Spleen (tissue), 11 donors: Measurements from ENCODE around the gene GREB1. TPM values are rescaled to one million over a fixed set of nuclear protein-coding genes. Genes with fewer than 3 reads are reported as not detected.

Experiments used
- DNase-seq: peaks from one replicate; pipeline ENCODE4 v3.0.0-alpha.2; 2020
- H3K27ac ChIP-seq, 8 donors: fragments of 200-600 bp; sonication (generic) in 7 of 8; 1 replicate in 4 of 8; 2 replicates in 4 of 8; pipeline versions ENCODE4 v1.5.0 to v1.8.0; 2016 to 2021; ENCODE audit warnings: inconsistent platforms in 4 of 8, mild to moderate bottlenecking in 4 of 8, moderate library complexity in 1 of 8
- H3K27me3 ChIP-seq, 7 donors: fragments of 200-600 bp; sonication (generic) in 6 of 7; replicated peaks in 1 of 7; 1 replicate in 4 of 7; 2 replicates in 3 of 7; pipeline versions ENCODE4 v1.5.0 to v1.8.0; 2016 to 2021; ENCODE audit warnings: inconsistent platforms in 3 of 7, mild to moderate bottlenecking in 1 of 7
- H3K36me3 ChIP-seq, 6 donors: fragments of 200-600 bp; sonication (generic) in 5 of 6; 1 replicate in 4 of 6; 2 replicates in 2 of 6; pipeline versions ENCODE4 v1.5.0 to v1.8.0; 2016 to 2021; ENCODE audit warnings: inconsistent platforms in 2 of 6
- H3K4me1 ChIP-seq, 6 donors: fragments of 200-600 bp; sonication (generic) in 5 of 6; 1 replicate in 3 of 6; 2 replicates in 3 of 6; pipeline versions ENCODE4 v1.5.0 to v1.8.0; 2016 to 2021; ENCODE audit warnings: inconsistent platforms in 3 of 6
- H3K4me3 ChIP-seq, 8 donors: fragments of 200-600 bp; sonication (generic) in 7 of 8; 1 replicate in 4 of 8; 2 replicates in 4 of 8; pipeline versions ENCODE4 v1.5.0 to v1.8.0; 2016 to 2021; ENCODE audit warnings: inconsistent platforms in 4 of 8, mild to moderate bottlenecking in 4 of 8, moderate library complexity in 2 of 8
- H3K9me3 ChIP-seq, 8 donors: fragments of 200-600 bp; sonication (generic) in 7 of 8; 1 replicate in 4 of 8; 2 replicates in 4 of 8; pipeline versions ENCODE4 v1.5.0 to v1.8.0; 2016 to 2021; ENCODE audit warnings: inconsistent platforms in 4 of 8
- CTCF ChIP-seq, 11 experiments: fragments of 200-600 bp in 7 of 11; fragments of 450-650 bp in 4 of 11; sonication (generic) in 4 of 11; IDR thresholded peaks in 8 of 11; conservative IDR thresholded peaks in 3 of 11; 1 replicate in 7 of 11; 2 replicates in 4 of 11; pipeline versions ENCODE4 v1.4.0 to v1.8.0; 2016 to 2021; ENCODE audit warnings: antibody characterized with exemption in 11 of 11, inconsistent platforms in 4 of 11, mild to moderate bottlenecking in 1 of 11
- POLR2A ChIP-seq, 3 donors: fragments of 450-650 bp; IDR thresholded peaks; one replicate each; pipeline ENCODE4 v1.5.1; 2017; ENCODE audit warnings: antibody characterized with exemption in 3 of 3, mild to moderate bottlenecking in 1 of 3
- POLR2AphosphoS5 ChIP-seq, 3 donors: sonication (generic); formaldehyde crosslinking; IDR thresholded peaks; one replicate each; pipeline ENCODE4 v1.5.1; 2017; ENCODE audit warnings: antibody characterized with exemption in 3 of 3
- WGBS, 5 donors: extraction: QIAGEN DNeasy Blood & Tissue Kit in 3 of 5; methylation state at CpG; one replicate each; pipeline versions ENCODE4 v1.1.5 to v1.1.7; 2013 to 2018; 5-methylcytosine and 5-hydroxymethylcytosine counted together
- intact Hi-C: fragments of 100-400 bp; cut with DNase I; formaldehyde crosslinking; loops from one replicate; pipeline ENCODE4 v1.15.0; 2023; ENCODE audit warnings: low total_unique reads
- polyA plus RNA-seq, 3 donors: library from polyadenylated mRNA; stranded (reverse); fragments of 200-250 nt; gene quantifications; one replicate each; pipeline ENCODE4 v1.2.1, GENCODE V29; 2013
- total RNA-seq, 7 donors: library from RNA; depleted of rRNA in 3 of 7; stranded (reverse); fragments of >200 nt in 3 of 7; fragmentation: NEBNext Ultra II Directional in 4 of 7; extraction: Animal tissue kit (Norgen Biotek cat#: 25700) in 4 of 7; gene quantifications; one replicate each; pipeline versions ENCODE4 v1.1.0 to v1.2.1, GENCODE V29; 2016 to 2021
- donor health status: healthy with polysubstance abuse.
- donor health status: DM: no; HTN: no; CAD: no; lungs with moderate emphysema.
- donor health status: DM: no; HTN: no; CAD: no.
- donor health status: Bipolar disorder and iron deficiency.
- donor health status: healthy.
- donor health status: DM: no; HTN: no; CAD: no.
- donor health status: DM: yes; HTN: yes; CAD: no.

The GREB1 gene
- total and polyA plus RNA-seq, 10 donors: 0.06 to 1.6 (median 0.51) TPM; not detected in 1

GRCh38 chr2:11680182-11680900, 146.5 kb downstream of the GREB1 start:
- WGBS, 5 donors: 83 to 90% (median 84%) methylated on average over 16 of the region's 16 CpGs
- H3K4me3 ChIP-seq: no peak overlapping the region
- H3K27ac ChIP-seq: no peak overlapping the region
- peaks cover 0 to 5% (median 0%) of the 10 kb centered on the region in 8 donors for H3K9me3 ChIP-seq
- TF ChIP-seq CTCF (IDR thresholded peaks at IDR 0.05 in 8 of 11, conservative IDR thresholded peaks at IDR 0.05 in 3 of 11) (no peak), POLR2AphosphoS5 (IDR thresholded peaks at IDR 0.05) (no peak), POLR2A (IDR thresholded peaks at IDR 0.05) (no peak)
- peak; percentile 64 for DNase-seq
- H3K36me3 ChIP-seq: no peaks in the 10 kb centered on the region
- intact Hi-C loops: no loop called here
- H3K27me3 ChIP-seq: peaks cover 0 to 52% (median 22%) of the 10 kb centered on the region in 7 donors
- H3K4me1 ChIP-seq: no peaks in the 10 kb centered on the region

- H3K27me3 ChIP-seq: peaks cover 0 to 51% (median 22%) of the 10 kb centered on the region in 7 donors
- H3K36me3 ChIP-seq: no peaks in the 10 kb centered on the region
- peak; percentile 56 for DNase-seq
- WGBS, 5 donors: 78 to 87% (median 80%) methylated on average over 15 of the region's 15 CpGs
- H3K27ac ChIP-seq: no peak overlapping the region
- H3K9me3 ChIP-seq: no peaks in the 10 kb centered on the region
- H3K4me3 ChIP-seq: no peak overlapping the region
- no peaks in the 10 kb centered on the region for H3K4me1 ChIP-seq
- no peak for TF ChIP-seq CTCF (IDR thresholded peaks at IDR 0.05 in 8 of 11, conservative IDR thresholded peaks at IDR 0.05 in 3 of 11)
- TF ChIP-seq POLR2AphosphoS5 (IDR thresholded peaks at IDR 0.05): no peak
- no peak for TF ChIP-seq POLR2A (IDR thresholded peaks at IDR 0.05)
- intact Hi-C loops: no loop called here
Measured at GRCh38 chr2:11680901-11681721, 147.3 kb downstream of the GREB1 start.

GRCh38 chr2:11681722-11682589, 148.1 kb downstream of the GREB1 start:
- WGBS, 5 donors: 65 to 71% (median 67%) methylated on average over 29 to 31 of the region's 31 CpGs
- intact Hi-C loops: no loop called here
- peak; percentile 35 to 79 (median 55) for TF ChIP-seq CTCF (IDR thresholded peaks at IDR 0.05 in 8 of 11, conservative IDR thresholded peaks at IDR 0.05 in 3 of 11)
- no peak for TF ChIP-seq POLR2A (IDR thresholded peaks at IDR 0.05)
- H3K36me3 ChIP-seq: no peaks in the 10 kb centered on the region
- H3K27me3 ChIP-seq: peaks cover 0 to 46% (median 20%) of the 10 kb centered on the region in 7 donors
- DNase-seq: peak; percentile 75
- H3K4me3 ChIP-seq: no peak overlapping the region
- H3K9me3 ChIP-seq: no peaks in the 10 kb centered on the region
- no peaks in the 10 kb centered on the region for H3K4me1 ChIP-seq
- no peak overlapping the region for H3K27ac ChIP-seq
